GM10248 (cell line): Measurements from ENCODE around the gene EXTL1.

Experiments
- CTCF ChIA-PET: fragments of 300-600 bp; sonication (Branson Sonifier 250); formaldehyde crosslinking; extraction: SDS; loops from one replicate; lab custom pipeline; 2021; ENCODE audit warnings: antibody characterized with exemption; lab: Yijun Ruan, JAX
- POLR2A ChIA-PET: fragments of 350-650 bp; sonication (Branson Sonifier 250); formaldehyde crosslinking; extraction: SDS; loops from one replicate; lab custom pipeline; 2020; ENCODE audit warnings: antibody characterized with exemption; lab: Yijun Ruan, JAX
- DNase-seq: peaks from one replicate; pipeline ENCODE4 v3.0.0; 2012; ENCODE audit errors: extremely low spot score
- TF ChIP-seq, protein P1 (sequence below): IDR thresholded peaks from 2 replicates; pipeline ENCODE4 v1.5.1; 2012; ENCODE audit warnings: mild to moderate bottlenecking, low read depth; ENCODE audit errors: extremely low read depth, missing control alignments, control extremely low read depth

The EXTL1 gene

DNA sequence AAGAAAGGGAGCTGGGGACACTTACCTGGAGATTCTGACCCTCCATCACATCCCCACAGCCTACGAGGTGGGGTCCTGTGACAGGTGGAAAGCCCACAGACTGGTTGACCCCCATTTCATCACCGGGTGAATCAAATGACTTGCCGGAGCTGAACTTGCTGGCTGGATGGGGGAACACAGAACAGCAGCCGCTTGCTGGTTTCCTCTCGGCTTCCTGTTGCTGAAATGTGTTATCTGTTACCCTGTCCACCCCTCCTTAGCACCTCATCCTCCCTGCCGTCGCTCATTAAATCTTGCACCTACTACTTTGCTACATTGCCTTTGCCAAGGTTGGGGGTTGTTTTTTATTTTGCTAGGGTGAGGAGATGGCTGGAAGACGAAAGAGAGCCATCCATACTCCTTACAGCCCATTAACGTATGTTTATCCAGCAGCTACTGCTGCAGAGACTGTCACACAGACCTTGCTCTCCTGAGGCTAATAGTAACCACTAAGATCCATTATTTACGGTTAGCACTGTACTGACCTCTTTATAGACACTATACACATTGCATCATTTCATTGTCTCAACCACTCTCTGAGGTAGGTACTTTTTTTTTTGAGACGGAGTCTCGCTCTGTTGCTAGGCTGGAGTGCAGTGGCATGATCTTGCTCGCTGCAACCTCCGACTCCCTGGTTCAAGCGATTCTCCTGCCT, 30.7 kb upstream of the EXTL1 start:
- ChIA-PET CTCF (interaction anchor here (0.7 to 4.0 kb wide), 5 partner anchors 9 to 243 kb away, joined by 3 to 24 read pairs (median 3); partner anchors contain the start of gene CEP85), POLR2A (no interaction called here)

GRCh38 chr1:25991937-25992688, 29.5 kb upstream of the EXTL1 start:
- POLR2A ChIA-PET = no interaction called here
- DNase-seq = no peak

More for the DNA sequence above, 30.7 kb upstream of the EXTL1 start:
- TF ChIP-seq, protein P1, sequence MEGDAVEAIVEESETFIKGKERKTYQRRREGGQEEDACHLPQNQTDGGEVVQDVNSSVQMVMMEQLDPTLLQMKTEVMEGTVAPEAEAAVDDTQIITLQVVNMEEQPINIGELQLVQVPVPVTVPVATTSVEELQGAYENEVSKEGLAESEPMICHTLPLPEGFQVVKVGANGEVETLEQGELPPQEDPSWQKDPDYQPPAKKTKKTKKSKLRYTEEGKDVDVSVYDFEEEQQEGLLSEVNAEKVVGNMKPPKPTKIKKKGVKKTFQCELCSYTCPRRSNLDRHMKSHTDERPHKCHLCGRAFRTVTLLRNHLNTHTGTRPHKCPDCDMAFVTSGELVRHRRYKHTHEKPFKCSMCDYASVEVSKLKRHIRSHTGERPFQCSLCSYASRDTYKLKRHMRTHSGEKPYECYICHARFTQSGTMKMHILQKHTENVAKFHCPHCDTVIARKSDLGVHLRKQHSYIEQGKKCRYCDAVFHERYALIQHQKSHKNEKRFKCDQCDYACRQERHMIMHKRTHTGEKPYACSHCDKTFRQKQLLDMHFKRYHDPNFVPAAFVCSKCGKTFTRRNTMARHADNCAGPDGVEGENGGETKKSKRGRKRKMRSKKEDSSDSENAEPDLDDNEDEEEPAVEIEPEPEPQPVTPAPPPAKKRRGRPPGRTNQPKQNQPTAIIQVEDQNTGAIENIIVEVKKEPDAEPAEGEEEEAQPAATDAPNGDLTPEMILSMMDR = no peak
- DNase-seq = no peak

GRCh38 chr1:25992689-25993171, 28.8 kb upstream of the EXTL1 start:
- DNase-seq = no peak
- POLR2A ChIA-PET = no interaction called here
- CTCF ChIA-PET = interaction anchor here (1.7 to 14.0 kb wide), 2 partner anchors 17 to 96 kb away, joined by 4 to 357 read pairs; partner anchors contain the start of gene STMN1
- TF ChIP-seq, protein P1 = no peak

More at GRCh38 chr1:25991937-25992688, 29.5 kb upstream of the EXTL1 start:
- CTCF ChIA-PET = interaction anchor here (1.0 kb wide), 1 partner anchor 33 kb away, joined by 3 read pairs; no protein-coding TSS in a partner anchor
- TF ChIP-seq, protein P1 = no peak

GRCh38 chr1:25993197-25993951, 28.2 kb upstream of the EXTL1 start:
- ChIA-PET CTCF (interaction anchor here (1.7 to 14.0 kb wide), 3 partner anchors 18 to 97 kb away, joined by 4 to 357 read pairs (median 21); partner anchors contain the start of gene STMN1), POLR2A (interaction anchor here (0.6 kb wide), 1 partner anchor 57 kb away, joined by 3 read pairs; no protein-coding TSS in a partner anchor)
- no peak for DNase-seq
- TF ChIP-seq, protein P1 = no peak

GRCh38 chr1:25994402-25995150, 27.0 kb upstream of the EXTL1 start:
- TF ChIP-seq, protein P1 = no peak
- ChIA-PET CTCF (interaction anchor here (1.7 to 14.0 kb wide), 4 partner anchors 10 to 98 kb away, joined by 4 to 357 read pairs (median 12); partner anchors contain the start of gene STMN1), POLR2A (no interaction called here)
- no peak for DNase-seq
